HG03575 (cell line): ENCODE measurements around the gene UBA52.

Experiments
- ATAC-seq: cut with Tn5 transposase; IDR thresholded peaks from one replicate; pipeline ENCODE4 v1.9.1; 2021; ENCODE audit not compliant: unreplicated experiment, insufficient number of reproducible peaks, low FRiP score; ENCODE audit errors: extremely low read depth

The UBA52 gene

DNA sequence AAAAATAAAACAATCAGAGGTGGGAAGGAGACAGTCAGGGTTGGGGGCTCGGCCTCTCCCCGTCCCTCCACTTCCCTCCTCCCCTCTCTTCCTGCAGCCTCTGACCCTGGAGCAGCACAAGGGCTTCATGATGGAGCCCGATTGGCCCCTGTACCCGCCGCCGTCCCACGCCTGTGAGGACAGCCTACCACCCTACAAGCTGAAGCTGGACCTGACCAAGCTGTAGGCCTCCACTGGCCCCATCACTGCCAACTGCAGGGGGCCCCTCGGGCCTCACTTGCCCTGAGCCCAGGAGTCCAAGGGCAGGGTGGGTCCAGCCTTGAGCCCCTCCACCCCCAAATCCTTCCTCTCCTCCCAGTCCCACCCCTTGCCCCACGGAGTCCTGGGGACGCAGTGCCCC lies 48.7 kb downstream of the UBA52 start:
- ATAC-seq = no peak

DNA sequence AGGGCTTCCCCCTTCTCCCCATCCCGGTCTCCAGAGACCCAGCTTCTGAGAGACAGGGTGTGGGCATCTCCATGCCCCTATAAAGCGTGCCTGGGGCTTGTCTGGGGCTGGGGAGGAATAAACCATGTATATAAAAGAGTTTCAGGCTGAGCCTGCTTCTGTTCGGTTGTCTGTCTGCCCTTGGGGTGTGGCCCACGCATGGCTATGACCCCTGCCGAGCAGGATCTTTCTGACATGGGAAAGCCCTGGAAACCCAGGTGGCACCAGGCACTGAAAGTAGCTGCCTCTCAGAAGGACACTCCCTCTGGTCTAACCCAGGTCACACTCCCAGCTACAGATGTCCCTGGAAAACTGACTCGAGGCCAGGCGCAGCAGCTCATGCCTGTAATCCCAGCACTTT lies 49.2 kb downstream of the UBA52 start:
- ATAC-seq = no peak

DNA sequence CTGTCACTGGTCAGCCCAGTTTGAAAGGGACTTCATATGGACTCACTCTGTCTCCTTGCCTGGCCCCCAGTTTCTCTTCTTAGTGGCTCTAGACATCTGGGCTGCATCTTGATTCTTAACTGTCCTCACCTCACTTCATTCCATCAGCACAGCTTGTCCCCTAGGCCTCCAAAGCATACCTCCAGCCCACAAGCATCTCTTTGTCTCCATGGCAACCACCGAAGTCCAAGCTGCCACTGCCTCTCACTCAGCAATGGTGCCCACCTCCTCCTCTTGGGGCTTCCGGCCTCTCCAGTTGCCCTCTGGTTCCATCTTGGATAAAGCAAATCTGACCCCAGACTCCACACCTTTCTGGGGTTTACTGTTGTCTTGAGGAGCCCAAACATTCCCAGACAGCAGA lies 55.2 kb downstream of the UBA52 start:
- ATAC-seq = no peak
